HK-2 (cell line): ENCODE results near the gene AFAP1L1.
"Not testable (repeated sequence)": the region's sequence is repeated elsewhere in the genome, so short reads cannot be mapped to it uniquely, and the experiment has no call there.

ENCODE experiments used
- DNase-seq: peaks from one replicate; pipeline ENCODE4 v3.0.0-alpha.2; 2018; ENCODE audit not compliant: unreplicated experiment

Gene AFAP1L1

DNA sequence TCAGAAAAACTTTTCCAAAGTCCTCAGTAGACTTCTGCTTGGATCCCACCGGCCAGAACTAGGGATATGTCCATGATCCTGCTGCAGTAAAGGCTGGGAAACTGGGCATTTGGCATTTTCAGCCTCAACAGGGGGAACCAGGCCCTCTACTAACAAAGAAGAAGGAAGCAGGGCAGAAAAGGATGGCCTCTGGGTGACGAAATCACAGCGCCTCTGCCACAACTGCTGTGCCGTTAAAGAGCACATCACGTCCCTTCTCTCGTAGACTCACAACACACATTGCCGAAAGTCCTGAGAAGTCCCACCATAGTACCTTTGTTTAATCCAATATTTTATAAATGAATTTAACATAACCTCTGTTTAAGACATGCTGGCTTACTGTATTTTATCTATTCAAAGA is 10.4 kb upstream of the AFAP1L1 start:
- no peak for DNase-seq

DNA sequence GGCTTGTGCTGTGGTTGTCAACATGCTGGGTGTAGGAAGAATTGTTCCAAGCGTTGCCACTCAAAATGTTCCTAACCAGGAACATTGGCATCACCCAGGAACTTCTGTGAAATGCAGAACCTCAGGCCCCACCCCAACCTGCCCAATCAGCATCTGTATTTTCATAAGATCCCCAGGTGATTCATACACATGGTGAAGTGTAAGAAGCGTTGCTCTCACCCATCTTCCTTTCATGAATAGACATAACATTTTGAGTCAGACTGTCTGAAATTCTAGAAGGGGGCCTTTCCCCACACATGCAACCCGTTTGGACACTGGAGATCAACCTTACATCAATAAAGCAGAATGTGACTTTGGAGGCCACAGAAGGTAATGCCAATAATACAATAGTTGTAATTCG is 9.3 kb upstream of the AFAP1L1 start:
- no peak for DNase-seq

DNA sequence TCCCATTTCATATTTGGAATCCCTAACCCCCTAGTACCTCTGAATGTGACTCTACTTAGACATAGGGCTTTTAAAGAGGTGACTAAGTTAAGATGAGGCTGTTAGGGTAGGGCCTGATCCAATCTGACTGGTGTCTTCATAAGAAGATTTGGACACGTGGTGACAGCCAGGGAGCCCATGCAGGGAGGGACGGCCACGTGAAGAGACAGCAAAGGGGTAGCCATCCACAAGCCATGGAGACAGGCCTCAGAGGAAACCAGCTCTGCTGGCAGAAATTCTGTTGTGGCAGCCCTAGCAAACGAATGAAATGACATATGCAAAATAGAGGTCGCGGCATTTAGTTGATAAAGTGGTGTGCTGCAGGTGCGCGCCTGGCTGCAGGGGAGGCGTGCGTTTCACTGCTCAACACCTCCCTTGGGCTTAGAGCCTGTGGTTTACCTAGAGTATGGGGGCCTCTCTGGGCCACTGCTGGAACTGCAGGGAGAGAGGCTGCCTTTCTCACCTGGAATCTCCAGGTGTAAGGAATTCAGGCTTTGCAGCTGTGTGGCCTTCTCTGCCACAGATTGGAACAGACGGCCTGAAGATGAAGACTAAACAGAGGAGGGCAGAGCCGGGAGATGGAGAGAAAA is 7.1 kb upstream of the AFAP1L1 start:
- no peak for DNase-seq

DNA sequence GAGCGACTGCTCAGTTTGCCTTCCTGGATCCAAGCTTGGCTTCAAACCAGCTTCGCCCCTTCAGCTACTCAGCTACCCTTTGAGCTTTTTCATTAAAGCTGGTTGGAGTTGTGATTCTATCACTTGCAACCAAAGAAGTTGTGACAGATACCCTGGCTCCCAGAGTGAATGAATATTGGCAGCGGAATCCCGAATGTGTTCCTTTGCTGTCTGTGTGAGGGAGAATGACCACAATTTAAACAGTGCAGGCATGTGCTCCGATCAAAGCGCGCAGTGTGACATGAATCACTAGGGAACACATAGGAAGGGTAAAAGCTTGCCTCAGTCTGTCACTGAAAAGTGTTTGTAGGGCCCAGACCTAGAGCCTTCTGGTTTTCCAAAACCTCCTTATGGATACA is 6.6 kb upstream of the AFAP1L1 start:
- no peak for DNase-seq

DNA sequence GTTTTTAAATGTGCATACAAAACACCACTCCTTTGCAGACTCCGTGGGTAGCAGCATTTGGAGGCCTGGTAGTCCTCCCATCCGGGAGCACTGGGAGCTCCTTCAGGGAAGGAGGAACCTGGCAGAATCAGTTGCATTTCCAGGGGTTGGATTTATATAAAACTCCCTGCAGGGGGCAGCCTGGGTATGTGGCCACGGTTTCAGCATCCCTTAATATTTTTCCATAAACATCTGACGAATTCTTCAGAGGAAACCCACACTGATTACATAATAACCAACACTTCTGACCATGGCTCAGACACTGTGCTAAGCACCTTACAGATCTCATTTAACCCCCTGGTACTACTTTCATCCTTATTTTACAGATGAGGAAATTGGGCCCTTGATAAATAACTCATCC is 6.1 kb upstream of the AFAP1L1 start:
- DNase-seq: no peak

DNA sequence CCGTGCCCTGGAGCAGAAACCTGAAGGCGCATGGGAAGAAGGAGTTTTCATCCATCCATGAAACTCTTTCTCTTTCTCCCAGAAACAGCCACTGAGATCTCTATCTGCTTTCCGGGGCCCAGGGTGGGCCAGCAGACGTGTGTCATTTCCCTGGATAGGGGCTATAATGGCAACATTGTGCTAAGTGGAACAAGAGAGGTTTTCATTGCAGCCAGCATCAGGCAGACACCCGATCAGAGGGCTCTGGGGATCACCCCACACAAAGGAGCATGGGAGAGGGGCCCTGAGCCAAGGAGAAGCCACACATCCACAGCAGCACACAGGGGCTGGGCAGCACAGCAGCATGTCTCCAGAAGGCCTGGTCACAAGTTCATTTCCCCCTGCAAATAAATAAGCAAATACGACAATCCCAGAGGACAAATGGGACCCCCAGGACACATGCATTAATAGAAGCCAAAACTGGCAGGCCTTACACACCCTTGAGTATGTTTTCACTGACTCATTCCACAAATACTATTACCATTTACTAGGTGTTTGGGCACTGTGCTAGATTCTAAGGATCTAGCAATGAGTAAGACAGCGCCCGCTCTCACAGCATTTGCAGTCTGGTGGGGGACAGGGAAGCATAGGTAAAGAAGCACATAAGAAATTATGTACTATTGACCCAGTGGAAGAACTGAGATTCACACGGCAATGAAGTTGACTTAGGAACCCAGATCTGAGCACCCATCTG is 4.3 kb upstream of the AFAP1L1 start:
- no peak for DNase-seq

DNA sequence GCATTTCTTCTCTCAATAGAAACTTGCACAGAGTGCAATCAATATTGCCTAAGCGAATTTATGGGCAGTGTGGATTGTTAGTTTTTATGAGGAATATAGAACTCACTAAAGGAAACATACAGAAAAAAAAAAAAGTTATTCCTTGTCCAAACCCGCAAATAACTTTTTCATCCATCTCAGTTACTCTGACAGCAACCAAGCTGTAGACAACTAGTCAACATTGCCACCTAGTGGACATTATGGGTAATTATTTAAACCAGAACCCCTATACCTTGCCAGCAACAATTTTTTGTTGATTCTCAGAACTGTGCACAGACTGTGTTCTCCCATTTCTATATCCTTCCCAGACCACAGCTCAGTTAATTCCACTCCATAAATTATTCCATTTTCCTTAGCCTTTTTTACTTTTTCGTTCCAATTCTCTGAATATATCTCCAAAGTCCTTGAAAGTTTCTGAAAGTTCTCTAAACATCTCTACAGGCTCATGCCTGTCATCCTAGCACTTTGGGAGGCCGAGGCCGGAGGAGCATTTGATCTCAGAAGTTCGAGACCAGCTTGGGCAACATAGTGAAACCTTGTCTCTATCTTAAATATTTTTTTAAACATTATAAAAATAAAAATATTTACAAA is 2.6 kb upstream of the AFAP1L1 start:
- DNase-seq: no peak

DNA sequence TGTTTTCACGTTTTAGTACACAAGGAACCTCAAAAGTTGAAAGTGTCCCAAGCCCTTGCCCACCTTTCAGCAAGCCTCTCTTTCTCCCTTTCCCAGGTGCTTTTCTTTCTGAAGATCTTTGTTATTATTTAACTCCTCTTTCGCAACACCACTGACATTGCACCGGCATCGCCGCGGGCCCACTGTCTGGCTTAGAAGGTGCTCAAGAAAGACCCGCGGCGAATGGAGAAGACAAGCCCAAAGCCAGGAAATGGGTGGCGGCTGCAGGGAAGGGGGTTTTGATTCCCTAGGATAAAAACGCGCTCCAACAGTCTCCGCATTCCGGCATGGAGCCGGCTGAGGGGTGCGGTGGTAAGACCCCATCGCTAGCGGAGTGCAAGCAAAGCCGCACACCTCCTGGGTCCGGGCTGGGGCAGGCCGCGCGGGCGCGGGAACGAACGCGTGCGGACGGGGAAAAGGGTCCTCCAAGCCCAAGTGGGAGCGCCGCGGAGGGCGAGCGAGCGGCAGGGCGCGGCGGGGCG is 404 bp upstream of the AFAP1L1 start:
- no peak for DNase-seq

DNA sequence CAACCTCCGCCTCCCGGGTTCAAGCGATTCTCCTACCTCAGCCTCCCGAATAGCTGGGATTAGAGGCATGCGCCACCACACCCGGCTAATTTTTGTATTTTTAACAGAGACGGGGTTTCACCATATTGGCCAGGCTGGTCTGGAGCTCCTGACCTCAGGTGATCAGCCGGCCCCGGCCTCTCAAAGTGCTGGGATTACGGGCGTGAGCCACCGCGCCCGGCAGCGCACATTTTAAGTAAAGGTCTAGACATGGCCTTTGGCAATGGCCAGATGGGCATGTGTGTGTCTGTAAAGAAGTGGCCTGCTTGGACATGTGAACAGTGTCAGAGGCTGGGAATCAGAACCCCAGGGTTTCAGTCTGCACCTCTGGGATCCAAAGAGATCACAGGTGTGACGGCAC is 1.1 kb downstream of the AFAP1L1 start:
- not testable (repeated sequence) for DNase-seq

DNA sequence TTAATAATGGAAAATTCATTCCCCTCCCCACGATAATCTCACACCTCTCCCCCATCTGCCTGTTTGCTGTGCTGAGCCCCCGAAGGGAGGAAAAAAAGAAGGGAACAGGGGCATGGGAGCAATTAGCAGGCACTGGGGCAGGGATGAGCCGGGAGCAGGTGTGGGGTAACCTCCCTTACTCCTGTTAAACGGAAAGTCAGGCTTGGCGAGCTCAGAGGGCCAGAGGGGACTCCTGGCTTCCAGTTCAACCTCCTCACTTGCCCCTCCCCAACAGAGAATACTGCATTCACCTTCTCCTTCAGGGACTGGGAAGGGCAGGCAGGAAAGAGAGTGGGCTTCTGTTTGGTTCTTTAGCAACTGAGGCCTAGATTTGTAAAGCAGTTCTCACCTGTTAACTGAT is 1.6 kb downstream of the AFAP1L1 start:
- no peak for DNase-seq

DNA sequence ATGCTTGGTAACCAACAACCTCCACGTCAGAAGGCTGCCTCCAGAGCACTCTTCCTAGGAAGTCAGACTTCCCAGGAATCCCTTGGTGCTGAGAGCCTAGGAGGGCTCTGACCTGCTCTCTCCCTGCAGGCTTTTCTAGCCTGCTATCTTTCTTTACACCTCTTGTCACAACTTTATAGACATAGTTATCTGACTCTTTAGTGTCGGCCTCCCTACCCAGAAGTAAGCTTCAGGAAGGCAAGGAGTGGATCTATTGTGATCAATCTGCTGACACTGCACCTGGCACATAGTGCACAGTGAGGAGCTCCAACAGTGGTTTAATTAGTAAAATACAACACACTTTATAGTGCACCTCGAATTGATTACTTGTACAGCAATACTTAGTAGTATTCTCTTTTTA is 2.3 kb downstream of the AFAP1L1 start:
- DNase-seq: no peak

DNA sequence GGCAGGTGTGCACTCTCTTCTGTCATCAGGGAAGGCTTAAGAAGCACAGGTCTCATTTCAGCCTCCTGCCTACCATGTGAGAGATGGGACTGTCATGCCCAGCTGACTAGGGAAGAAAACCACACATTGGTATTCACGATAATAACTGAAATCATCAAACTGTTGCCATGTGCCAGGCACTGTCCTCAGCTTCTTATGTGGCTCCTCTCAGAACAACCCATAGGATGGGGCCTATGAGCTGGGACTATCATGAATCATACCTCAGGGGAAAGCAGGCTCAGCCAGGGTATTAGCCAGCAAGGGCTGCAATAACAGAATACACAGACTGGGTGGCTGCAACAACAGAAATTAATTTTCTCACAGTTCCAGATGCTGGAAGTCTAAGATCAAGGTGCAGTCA is 3.3 kb downstream of the AFAP1L1 start:
- no peak for DNase-seq

DNA sequence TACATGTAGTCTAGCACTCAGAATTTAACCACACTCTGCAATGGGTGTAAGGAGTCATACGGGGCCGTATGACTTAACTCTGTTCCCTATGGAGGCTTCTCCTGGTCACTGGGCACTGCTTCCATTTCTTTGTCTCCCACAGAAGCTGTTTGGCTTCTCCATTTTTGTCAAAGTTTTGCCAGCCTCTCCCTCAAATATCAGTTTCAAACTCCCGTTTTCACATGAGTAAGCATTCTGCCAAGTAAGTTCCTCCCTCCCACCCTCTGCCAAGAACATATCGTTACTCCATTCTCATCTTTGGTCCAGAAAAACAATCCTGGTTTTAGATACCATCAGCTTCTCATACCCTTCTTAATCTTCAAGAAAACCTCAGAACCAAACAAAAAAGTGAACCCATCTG is 6.1 kb downstream of the AFAP1L1 start:
- no peak for DNase-seq

DNA sequence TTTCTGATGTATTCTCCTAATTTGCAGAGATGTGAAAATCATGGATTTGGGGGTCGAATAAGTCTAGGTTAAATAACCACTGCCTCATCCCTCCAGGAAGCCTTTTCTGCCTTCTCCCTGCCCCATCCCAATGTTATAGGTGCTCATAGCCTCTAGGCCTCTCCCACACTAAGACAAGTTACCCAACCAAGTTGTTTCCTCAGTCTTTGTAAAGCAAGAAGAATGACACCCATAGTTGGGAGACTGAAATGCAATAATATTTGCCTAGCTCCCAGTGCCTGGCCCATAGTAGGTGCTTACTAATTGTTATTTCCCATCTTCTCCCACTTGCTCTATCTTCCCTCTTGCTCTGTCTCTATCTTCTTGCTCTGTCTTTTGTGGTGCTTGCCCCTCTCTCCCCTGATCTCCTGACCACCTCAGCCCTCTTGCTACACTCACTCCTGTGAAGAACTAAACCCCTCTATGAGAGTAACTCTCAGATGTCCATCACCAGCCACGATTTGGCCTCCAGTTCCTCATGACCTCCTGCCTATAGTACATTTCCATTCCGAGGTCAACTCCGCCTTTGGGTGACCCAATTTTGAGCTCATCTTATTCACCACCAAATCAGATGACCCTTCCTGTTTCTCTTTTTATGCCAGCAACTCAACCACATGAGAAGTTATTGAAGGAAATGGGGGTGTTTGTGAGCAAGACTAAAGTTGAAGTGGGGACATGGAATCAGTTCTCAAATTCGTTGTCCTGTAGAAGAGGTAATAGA is 7.0 kb downstream of the AFAP1L1 start:
- no peak for DNase-seq

DNA sequence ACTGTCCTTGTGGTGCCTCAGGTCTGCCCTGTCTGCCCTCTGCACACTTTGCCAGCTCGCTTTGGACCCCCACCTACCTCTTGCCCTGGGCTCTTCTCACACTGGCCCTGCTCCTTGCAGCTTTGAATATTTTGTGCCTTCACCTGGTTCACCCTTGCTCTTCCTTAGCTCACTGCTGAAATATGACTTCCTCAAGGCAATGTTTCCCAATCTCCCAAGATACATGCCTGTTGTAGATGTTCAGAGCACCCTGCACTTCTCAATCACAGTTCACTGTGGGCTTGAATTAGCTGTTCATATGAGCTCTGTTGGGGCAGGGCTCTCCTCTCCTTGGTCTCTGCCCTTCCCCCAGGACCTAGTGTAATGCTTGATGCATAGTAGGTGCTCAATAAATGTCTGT is 8.0 kb downstream of the AFAP1L1 start:
- no peak for DNase-seq

DNA sequence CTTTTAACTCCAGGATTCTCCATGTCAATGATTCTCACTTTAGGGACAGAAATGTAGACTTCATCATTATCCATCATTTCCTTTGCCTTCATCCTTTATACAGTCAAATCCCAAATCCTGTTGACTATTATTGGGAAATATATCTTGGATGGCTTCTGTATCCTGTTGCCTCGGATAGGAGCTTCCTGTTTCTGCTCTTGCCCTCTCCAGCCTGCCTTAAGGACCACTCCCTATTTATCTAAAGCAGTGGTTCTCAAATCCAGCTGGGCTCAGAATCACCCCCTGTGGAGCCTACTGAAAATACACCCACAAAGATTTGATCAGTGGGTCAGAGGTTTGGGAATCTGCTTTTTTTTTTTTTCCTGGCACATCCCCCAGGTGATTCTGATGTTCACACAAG is 8.5 kb downstream of the AFAP1L1 start:
- no peak for DNase-seq

DNA sequence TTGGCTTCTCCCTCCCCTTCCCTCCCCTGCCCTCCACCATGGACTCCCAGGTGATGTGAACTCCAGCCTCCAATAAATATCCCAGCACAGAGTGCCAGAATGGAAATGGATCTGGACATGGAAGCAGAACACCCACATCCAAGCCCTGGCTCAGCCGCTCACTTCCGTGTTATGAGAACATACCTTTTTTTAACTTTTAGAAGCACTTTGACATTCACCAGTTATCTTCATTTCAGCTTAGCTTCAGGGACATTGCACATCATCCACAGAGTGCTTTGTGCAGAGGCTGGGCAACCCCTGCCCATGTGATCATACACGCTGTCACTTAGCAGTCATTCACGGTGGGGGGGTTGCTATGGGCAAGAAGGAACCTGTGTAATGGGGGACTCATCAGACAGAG is 9.1 kb downstream of the AFAP1L1 start:
- no peak for DNase-seq

DNA sequence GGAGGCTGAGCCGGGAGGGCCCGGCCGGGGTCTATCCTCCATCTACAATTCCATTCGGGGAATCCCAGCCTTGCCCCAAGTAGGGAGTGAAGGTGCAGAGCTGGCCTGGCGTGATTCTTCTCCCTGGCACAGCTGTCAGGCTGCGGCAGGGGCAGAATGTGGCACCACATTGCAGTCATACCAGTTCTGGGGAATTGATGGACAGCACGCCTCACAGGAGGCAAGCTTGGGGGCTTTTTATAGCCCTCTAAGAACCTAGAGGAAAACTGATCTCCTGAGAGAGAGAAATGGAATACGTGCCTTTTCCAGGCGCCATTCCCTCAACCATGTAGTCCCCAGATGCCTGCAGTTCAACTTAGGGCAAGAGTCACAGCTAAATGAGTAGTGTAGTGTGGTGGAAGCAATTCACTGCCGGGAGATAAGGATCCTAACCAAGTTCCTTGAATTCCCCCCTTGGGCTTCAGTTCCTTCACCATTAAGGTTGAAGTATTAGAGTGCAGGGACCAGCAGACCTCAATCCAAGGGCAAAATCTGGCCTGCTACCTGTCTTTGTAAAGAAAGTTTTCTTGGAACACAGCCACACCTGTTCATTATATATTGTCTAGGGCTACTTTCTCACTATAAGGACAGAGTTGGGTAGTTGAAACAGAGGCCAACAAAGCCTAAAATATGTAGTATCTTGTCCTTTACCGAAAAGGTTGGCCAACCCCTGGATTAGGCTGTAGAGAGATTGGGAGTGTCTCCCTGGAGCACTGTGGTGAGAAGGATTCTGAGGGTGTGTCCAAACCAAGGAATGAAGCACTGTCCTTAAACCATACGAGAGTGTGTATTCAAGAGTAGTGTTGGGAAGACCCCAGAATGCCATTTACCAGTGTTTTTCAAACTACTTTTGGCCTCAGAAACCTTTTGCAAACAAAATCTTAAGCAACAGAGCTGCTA is 10.6 kb downstream of the AFAP1L1 start:
- no peak for DNase-seq

DNA sequence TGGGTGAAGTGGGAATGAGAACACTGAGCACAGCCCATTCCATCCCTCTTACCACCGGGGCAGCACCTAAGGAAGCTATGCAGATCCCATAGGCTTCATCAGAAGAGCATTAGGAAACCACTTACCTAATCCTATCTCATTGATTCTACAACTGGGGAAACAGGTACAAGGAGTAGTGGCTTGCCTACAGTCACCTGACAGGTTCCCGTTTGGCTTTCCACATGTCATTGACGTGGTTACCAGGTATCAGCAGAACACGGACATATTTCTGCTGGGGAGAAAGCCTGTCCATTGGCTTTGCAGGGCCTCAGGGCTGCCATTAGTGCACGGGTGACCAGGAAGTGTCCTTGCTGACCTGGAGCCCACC is 11.3 kb downstream of the AFAP1L1 start:
- DNase-seq: no peak

DNA sequence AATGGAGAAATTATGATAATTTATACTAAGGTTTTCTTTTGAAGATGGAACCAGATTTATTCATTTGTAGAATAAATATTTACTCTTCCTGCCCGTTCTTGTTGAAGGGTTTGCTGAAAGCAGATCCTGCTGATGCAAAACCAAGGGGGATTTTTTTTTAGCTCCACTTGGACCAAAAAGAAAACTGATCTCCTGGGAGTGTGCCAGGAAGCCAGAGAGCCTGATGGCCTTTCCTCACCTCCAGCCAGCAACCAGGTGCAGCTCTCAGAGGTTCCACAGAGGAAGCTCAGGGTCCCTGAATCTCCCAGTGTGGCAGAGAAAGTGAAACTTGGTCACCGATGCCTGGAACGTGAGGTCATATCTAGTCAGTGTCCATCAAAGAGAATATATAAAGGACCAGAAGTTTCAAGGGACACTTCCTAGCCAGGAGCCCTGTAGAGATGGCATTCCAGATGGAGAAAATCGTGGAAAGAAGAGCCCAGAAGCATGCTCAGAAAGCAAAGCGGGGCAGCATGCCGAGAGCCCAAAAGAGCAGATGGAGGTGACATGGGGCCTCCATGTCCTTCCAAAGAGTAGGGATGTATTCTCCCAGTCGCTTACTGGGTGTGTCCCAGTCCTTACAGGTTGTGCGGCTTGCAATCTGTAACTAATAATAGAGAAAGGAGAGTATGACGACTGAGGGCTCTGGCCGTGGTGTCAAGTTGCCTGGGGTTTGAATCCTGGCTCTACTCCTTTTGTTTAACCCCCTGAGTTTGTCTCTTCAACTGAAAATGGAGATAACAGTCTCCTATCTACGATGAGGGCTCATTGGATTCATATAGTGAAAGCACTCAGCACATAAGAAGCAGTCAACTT is 12.2 kb downstream of the AFAP1L1 start:
- DNase-seq: no peak
